Keratinocyte (primary cell): ENCODE results near the gene PRRC2B.

Experiments used
- CTCF ChIP-seq, 3 experiments: IDR thresholded peaks in 1 of 3; conservative IDR thresholded peaks in 1 of 3; optimal IDR thresholded peaks in 1 of 3; 2 replicates in 2 of 3; 3 replicates in 1 of 3; pipeline versions ENCODE3 to v1.5.1; 2011; ENCODE audit warnings: low read length in 3 of 3, mild to moderate bottlenecking in 3 of 3, moderate library complexity in 2 of 3, control low read depth in 1 of 3, inconsistent platforms in 1 of 3; ENCODE audit not compliant: insufficient read depth in 2 of 3; ENCODE audit errors: extremely low read depth in 1 of 3
- EZH2 ChIP-seq: IDR thresholded peaks from one replicate; pipeline ENCODE4 v1.6.1; 2012; ENCODE audit warnings: inconsistent platforms, mild to moderate bottlenecking, low read length, moderate library complexity

GRCh38 chr9:131391020-131391419, 2.9 kb upstream of the PRRC2B start:
- TF ChIP-seq CTCF (optimal IDR thresholded peaks at IDR 0.05 in 1 of 3, IDR thresholded peaks at IDR 0.05 in 1 of 3, conservative IDR thresholded peaks at IDR 0.05 in 1 of 3; ENCODE audit: extremely low read depth in 1 of 3, insufficient read depth in 2 of 3, low read length in 3 of 3): no peak
- no peak for TF ChIP-seq EZH2
